SW480 (cell line): Measurements from ENCODE around the gene SYT9.

Experiments used
- DNase-seq: peaks from one replicate; pipeline ENCODE4 v3.0.0-alpha.2; 2016; ENCODE audit warnings: low spot score

Gene SYT9, protein sequence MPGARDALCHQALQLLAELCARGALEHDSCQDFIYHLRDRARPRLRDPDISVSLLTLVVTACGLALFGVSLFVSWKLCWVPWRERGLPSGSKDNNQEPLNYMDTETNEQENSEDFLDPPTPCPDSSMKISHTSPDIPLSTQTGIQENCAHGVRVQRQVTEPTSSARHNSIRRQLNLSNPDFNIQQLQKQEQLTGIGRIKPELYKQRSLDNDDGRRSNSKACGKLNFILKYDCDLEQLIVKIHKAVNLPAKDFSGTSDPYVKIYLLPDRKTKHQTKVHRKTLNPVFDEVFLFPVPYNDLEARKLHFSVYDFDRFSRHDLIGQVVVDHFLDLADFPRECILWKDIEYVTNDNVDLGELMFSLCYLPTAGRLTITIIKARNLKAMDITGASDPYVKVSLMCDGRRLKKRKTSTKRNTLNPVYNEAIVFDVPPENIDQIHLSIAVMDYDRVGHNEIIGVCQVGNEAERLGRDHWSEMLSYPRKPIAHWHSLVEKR

DNA sequence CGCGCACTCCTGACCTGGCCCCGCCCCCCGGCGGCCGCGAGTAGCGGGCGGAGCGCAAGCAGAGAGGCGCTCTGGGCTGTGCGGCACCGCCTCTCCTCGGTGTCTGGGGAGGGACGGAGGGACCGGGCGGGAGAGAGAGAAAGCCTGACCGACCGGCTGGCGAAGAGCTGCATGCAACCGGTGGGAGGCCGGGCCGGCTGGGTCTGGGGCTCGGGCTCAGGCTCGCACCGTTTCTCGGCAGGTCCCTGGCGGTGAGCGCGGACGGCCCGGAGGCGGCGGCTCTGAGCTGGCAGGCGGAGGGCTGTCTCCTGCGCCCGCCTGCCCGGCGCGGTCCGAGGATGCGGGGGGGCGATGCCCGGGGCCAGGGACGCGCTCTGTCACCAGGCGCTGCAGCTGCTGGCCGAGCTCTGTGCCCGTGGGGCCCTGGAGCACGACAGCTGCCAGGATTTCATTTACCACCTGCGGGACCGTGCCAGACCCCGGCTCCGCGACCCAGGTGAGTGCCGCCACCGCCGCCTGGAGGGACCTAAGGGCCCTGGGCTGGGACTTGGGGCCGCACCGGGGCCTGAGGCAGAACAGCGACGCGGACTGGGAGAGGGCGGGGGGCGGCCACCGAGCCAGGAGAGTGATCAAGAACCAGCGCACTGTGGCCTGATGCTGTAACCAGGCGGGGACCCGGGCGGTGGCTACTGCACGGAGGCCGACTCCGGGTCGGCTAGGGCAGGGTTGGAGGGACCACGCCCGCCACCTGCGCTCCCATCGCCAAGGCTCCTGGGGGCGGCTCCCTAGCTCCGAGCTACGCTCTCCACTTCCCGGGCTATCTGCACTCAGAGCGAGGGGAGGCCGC, at the start of gene SYT9:
SYT9 (plus strand) TSS at position 69 of the 847 bp plus-strand sequence; CDS start at position 352, 283 bp downstream.
- DNase-seq, result no peak

DNA sequence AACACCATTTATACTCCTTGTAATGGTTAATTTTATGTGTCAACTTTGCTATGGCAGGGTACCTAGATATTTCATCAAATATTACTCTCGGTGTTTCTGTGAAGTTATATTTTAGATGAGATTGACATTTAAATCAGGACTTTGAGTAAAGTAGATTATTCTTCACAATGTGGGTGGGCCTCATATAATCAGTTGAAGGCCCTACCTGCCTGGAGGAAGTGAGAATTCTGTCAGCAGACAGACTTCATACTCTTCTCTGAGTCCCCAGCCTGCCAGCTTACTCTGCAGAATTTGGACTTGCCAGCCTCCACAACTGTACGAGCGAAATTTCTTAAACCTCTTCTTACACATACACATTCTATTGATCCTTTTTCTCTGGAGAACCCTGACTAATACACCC, 49.3 kb upstream of the SYT9 start:
- no peak for DNase-seq

DNA sequence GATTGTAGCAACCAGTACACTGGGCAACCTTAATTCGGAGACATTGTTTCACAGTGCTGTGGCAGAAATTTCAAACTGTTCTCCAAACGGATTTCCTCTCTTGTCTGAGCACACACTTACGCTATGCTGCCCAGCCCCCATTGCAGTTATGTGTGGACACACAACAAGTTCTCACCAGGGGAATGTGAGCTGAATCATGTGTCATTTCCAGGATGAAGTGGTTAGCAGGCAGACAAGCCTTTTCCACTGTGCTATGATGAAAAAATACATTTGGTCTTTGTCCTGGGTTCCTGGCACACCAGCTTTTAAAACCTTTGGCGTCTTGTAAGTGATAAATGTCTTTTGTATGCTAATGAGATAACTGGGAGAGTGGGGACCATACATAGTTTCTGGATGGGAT, 46.9 kb upstream of the SYT9 start:
- no peak for DNase-seq

DNA sequence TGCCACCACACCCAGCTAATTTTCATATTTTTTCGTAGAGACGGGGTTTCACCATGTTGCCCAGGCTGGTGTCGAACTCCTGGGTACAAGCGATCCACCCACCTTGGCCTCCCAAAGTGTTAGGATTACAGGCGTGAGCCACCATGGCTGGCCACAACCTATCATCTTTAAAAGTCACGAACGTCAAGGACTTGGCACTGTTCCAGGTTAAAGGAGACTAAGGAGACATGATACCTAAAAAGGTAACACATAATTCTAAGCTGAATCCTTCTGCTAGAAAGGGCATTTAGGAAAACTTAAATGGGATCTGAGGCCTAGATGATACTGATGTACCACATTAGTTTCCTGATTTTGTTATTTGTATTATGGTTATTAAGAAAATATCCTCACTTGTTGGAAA, 43.3 kb upstream of the SYT9 start:
- no peak for DNase-seq

DNA sequence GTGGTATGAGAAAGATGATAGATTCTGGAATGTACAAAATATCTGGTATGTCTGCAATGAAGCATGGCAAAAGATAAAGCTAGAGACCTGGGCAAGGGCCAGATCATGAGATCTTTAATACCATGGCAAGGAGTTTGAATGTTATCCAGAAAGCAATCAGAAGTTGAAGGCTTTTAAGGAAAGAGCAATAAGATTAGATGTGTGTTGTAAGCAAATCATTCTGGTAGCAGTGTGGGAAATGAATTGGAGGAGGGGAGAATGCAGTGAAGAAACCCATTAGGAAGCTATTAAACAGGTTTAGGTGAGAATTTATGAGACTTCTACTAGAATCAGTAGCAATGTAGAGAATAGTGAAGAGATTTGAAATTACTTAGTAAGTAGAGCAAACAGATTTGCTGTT, 32.2 kb upstream of the SYT9 start:
- no peak for DNase-seq

DNA sequence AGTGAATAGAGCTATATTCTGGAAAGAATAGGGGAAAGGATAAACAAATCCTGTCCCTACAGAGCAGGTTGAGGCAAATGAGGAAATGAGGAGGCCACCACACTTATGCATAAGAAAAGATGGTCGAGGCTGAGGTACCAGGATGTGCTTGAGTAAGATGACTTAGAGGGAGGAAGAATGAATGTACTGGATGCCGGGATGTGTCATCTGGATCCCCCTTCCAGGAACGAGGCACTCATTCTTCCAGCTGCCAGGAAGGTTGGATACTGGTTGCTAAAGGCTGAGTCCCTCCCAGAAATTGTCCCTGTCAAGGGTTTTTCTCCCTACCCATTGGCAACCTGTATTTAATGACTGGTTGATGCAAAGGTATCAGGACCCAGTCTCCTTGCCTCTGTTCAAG, 31.1 kb upstream of the SYT9 start:
- no peak for DNase-seq

DNA sequence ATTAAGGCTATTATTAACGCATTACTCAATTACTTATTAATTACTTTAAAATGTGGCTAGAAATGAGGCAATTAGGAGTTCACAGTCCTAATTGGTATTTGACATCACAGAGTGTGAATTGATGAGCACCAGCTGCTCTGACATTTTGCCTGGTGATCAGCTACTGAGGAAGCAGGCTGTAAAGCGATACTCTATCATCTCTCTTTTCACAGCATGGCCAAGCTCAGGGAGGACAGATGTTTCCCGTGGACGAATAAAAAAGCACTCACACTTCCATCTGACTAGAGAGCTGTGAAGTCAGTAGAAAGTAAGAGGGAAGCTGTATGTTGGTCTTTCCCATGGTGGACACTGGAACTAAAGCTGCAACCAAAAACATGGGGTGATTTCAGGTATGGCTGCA, 29.1 kb upstream of the SYT9 start:
- no peak for DNase-seq

DNA sequence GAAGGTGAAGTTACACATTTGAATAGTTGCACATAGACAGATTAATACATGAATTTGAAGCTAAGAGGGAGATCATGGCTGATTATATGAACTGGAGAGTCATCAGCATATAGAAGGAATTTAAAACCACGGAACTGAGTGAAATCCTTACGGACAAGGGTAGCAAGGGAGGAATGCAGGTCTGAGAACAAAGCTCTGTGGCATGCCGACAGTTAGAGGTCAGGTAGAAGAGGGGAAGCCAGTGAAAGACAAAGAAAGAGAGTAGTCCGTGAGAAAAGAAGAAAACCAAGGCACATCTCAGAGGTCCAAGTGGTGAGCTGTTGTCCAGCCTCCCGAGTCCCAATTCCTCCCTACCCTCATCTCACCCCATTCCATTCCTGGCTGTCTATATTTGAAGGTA, 11.8 kb upstream of the SYT9 start:
- DNase-seq, result no peak

DNA sequence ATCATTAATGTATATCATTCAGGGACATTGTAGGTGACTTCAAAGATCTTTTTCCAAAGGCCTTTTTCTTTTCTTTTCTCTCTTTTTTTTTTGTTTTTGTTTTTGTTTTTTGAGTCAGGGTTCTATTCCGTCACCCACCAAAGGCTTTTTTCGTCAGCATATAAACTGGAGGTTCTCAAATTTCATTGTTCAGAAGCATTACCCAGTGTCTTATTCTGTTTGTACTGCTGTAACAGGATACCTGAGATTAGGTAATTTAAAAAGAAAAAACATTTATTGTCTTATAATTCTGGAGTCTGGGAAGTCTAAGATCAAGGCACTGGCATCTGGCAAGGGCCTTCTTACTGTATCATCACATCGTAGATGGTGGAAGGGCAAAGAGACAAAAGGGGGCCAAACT, 6.4 kb upstream of the SYT9 start:
- no peak for DNase-seq

DNA sequence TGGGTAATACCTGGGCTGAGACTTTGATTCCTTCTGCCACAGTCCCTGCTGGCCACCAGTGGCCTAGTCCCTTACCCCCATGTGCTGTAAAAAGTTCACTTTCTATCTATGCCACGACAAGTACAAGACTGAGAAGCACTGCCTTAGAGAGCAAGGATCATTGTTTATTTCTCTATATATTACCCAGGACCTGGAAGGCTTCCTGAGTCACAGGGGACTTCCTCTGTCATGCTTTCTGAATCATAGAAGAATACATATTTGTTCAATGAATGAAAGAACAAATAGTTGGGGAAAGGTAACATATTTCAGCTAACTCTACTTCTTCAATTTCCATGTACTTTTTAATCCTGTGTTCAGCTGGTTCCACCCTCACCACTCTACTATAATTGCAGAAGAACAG, 5.5 kb upstream of the SYT9 start:
- no peak for DNase-seq

DNA sequence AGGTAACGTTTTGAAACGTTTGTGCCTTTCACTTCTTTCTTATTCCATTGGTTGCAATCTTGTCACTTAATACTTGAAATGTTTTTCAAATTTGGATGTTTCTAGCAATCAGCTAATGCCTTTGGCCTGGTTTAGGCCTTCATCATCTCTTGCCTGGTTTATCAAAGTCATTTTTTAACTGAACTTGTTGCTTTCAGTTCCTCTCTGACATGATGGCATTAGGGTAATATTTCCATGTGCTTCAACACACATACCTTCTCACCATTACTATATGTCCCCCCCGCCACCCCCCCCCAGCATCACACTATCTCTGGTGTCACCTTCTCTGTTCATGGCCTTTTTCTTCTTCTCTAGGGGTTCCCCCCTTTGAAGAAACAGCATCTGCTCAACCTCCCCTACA, 1.5 kb upstream of the SYT9 start:
- no peak for DNase-seq

DNA sequence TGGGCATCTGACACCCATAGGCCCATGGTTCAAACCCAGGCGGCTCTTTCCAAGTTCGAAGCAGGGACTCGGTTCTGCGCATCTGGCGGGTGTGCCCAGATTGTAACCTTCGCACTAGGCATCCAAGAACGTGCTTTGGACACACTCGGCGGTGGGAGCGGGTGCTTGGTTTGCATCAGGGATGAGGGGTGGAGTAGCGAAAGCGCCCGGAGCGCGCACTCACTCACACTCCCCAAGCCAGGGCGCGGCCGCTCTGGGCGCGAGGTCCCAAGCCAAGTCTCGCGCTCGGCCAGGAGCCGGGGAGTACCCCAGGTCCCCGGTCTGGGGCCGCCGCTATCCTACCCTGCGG, 243 bp upstream of the SYT9 start:
- DNase-seq, result no peak

DNA sequence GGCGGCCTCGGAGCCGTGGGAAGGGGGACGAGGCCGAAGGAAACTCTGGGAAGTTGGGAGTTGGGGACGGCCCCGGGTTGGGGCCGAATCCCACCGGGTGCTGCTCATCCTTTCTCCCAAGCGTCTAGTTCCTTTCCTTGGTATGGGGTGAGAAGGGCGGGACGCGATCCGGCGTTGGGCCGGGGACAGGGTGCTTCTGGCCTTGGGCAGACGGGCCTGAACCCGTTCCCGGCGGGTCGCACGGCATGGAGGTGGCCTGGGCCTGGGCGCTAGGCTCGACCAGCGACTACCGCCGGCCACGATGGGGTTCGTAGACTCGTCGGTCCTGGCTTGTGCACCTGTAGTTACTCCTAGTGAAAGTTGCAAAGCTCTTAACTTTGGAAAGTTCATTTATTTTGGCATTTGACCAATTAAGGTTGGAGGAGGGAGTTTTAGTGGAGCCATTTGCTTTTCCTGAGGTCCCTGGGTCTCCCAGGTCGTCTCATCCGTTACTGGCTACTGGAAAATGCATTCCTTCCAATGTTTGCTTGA, 1.0 kb downstream of the SYT9 start:
- no peak for DNase-seq

DNA sequence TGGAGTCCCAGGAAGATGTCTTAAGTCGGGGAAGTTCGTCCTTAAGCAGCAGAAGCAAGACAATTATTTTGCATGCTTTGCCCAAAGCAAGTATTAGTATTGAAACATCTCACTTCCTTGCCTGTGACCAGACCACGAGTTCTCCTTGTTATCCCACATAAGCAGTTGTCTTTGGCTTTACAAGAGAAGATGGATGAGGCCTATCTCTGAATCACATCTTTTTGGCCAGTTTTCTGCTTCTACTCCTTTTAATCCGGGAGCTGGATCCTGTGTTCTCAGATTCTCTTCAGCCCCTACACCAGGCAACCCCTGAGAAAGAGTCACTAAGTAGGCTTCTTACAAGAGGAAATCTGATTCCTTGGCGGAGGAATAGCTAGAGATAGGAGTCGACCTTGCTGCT, 2.1 kb downstream of the SYT9 start:
- DNase-seq, result no peak

DNA sequence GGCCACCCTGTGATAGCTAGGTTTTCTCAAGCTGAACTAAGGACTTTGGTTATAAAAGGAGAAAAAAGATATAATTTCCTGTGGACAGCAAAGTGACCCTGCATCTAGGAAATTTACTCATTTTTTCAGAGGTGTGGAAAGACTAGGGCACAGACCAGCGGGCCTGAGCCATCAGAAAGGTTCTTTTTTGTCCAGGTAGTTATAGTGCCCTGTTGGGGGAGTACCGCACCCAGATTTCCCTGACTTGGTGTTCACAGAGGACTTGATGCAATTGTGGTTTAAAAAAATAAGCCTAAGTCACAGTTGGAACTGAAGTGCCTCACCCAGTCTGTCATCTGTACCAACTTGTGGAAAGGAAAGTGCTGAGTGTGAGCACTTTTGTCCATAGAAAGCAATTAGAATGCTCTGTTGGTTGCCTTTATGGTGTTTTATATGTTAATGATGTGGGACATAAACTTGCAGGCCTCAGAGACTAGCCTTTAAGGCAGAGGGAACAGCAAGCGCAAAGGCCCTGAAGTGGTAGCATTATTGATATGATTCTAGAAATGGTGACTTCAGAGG, 3.1 kb downstream of the SYT9 start:
- no peak for DNase-seq

DNA sequence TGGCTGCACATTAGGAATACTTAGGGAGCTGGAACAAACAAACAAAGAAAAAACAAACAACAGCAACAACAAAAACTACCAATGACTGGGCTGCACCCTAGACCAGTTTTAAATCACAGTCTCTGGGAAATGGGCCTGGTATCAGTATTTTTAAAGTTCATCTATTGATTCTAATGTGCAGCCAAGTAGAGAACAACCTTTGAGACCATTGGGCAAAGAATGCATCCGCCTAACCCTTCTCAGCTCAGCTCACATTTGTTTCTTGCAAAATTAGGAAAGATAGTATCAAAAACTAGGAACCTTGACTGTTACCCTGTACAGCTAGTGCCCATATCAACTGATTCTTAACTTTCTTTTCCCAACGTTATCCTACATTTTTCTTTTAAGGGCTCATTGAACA, 5.2 kb downstream of the SYT9 start:
- DNase-seq, result no peak

DNA sequence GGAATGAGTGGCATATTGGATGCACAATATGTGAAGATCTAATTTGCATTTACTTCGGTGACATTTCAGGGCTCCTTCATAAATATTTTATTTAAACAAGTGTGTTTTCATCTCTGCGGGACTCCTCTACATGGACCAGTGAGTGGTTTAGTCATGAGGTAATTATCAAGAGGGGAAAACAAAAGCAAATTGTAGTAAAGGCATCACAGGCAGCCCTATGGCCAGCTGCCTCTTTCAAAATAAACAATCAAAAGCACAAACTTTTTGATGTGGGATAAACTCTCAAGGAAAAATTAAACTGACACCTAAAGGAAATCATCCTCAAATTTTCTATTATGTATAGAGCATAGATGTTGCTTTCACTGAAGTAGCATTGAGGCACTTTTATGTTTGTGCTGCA, 6.0 kb downstream of the SYT9 start:
- peak; percentile 39 for DNase-seq

DNA sequence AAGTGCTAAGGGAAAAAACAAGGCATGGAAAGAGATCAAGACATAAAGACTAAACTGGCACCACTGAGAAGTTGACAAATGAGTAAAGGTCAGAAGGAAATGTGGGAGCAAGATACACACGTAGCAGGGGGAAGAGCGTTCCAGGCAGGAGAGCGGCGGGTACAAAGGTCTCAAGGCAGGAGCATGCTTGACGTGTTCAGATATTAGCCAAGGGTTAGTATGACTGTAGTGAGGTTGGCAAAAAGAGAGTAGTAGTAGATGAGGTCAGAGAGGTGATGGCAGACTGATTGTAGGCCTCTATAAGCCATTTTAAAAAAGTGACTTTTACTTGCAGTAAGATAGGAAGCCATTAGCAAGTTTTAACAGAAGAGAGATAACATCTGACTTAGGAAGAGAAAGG, 9.9 kb downstream of the SYT9 start:
- no peak for DNase-seq

DNA sequence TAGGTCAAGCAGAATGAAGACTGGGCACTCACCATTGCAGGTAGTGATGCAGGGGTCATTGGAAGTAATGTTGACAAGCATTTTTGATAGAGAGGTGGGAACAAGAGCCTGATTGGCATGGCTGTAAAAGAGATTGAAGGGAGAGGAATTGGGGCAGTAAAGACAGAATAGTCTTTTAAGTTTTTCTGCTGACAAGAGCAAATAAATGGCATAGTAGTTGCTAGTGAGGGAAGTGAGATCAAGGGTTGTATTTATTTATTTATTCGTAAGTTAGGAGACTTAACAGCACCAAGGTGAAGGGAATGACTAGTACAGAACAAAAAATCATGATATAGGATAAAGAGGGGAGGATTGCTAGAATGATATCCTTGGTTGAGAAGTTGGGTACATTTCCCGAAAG, 11.0 kb downstream of the SYT9 start:
- no peak for DNase-seq

DNA sequence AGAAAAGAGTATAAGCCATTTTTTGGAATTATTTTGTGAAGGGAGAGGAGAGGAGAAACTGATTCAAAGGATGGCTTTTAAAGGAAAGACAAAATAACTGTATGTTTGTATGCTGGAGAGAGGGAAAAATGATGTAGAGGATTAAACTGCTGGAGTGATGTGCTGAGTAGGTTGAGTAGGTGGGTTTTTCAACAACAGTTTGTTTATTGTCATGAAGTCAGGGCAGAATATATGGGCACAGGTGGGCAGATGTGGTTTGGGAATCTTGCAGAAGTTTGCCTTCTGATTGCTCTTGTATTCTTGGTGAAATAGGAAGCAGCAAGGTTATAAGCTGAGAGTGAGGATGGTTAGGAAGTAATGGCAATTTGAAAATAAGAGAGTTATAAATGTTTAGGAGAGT, 12.1 kb downstream of the SYT9 start:
- no peak for DNase-seq

DNA sequence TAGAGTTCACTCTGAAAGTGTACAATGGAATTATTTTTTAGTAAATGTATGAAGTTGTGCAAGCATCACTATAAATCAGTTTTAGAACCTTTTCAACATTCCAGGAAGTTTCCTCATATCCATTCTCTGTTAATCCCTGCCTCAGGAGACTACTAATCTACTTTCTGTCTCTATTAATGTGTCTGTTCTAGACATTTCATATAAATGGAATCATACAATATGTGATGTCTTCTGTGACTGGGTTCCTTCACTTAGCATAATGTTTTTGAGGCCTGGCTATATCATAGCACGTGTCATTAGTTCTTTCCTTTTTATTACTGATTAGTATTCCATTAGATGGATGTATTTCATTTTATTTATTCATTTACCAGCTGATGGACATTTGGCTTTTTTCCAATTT, 17.1 kb downstream of the SYT9 start:
- DNase-seq, result no peak

DNA sequence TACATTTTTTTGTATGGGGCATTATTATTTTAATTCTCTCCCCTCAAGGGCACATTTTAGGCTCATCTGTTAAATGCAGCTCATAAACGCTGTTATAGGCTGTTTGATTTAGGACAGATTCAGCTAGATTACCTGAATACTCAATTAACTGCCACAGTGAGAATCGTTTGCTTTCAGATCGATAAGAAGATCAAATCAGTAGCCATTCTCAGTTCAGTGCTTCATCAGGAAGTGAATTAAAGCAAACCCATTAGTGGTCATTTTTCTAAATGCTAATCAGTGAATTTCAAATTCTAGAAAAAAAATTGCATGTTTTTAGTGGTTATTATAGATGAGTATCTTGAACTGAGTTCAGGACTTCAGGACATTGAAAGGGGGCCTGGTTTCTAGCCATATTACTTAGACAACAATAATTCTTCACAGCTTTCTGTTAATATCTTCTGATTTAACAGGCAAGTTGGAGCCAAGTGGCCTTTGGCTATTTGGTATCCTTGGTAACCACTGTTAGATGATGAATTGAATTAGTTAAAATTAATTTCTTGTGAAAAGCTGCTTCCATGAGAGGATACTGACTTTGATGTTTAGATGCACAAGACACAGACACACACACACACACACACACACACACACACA, 18.6 kb downstream of the SYT9 start:
- DNase-seq, result no peak
